ENCODE results near the gene C16orf95.

DNA sequence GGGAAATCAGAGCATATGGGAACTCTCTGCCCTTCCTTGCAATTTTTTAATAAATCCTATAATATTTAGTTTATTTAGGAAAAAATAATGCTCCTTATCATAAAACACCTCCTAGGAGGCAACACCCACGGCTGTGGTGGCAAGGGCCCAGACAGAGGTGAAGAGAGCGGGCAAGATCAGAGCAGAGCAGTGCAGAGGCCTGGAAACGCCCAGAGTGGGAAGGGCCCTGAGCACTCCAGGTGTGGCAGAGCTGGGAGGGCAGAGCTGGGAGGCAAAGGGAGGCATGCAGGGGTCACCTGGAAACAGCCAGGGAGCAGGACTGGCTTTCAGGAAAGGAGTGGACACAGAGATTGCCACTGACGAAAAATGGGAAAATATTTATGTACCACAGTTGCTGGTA, 49.1 kb upstream of the C16orf95 start:
- TF ChIP-seq HDGF (IDR thresholded peaks at IDR 0.05; ENCODE audit: borderline replicate concordance) (no peak), BHLHE40 (IDR thresholded peaks at IDR 0.05; ENCODE audit: borderline replicate concordance) (no peak), FOXK2 (IDR thresholded peaks at IDR 0.05) (no peak), FOXM1 (IDR thresholded peaks at IDR 0.05; ENCODE audit: borderline replicate concordance) (no peak), TARDBP (IDR thresholded peaks at IDR 0.05) (no peak), SP1 (IDR thresholded peaks at IDR 0.05) (no peak), ELF4 (IDR thresholded peaks at IDR 0.05) (no peak), ZNF384 (IDR thresholded peaks at IDR 0.05) (no peak), SUZ12 (IDR thresholded peaks at IDR 0.05) (no peak), ARNT (IDR thresholded peaks at IDR 0.05) (no peak), L3MBTL2 (conservative IDR thresholded peaks at IDR 0.05) (no peak)
- TF ChIP-seq, protein P1, sequence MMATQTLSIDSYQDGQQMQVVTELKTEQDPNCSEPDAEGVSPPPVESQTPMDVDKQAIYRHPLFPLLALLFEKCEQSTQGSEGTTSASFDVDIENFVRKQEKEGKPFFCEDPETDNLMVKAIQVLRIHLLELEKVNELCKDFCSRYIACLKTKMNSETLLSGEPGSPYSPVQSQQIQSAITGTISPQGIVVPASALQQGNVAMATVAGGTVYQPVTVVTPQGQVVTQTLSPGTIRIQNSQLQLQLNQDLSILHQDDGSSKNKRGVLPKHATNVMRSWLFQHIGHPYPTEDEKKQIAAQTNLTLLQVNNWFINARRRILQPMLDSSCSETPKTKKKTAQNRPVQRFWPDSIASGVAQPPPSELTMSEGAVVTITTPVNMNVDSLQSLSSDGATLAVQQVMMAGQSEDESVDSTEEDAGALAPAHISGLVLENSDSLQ (IDR thresholded peaks at IDR 0.05), result no peak

Data from HEK293T (cell line).